GM19397 (cell line): ENCODE data around the gene ANO4.

Experiments used
- ATAC-seq: cut with Tn5 transposase; IDR thresholded peaks from one replicate; pipeline ENCODE4 v1.9.1; 2021; ENCODE audit warnings: mild to moderate bottlenecking, moderate library complexity; ENCODE audit not compliant: unreplicated experiment

The ANO4 gene

DNA sequence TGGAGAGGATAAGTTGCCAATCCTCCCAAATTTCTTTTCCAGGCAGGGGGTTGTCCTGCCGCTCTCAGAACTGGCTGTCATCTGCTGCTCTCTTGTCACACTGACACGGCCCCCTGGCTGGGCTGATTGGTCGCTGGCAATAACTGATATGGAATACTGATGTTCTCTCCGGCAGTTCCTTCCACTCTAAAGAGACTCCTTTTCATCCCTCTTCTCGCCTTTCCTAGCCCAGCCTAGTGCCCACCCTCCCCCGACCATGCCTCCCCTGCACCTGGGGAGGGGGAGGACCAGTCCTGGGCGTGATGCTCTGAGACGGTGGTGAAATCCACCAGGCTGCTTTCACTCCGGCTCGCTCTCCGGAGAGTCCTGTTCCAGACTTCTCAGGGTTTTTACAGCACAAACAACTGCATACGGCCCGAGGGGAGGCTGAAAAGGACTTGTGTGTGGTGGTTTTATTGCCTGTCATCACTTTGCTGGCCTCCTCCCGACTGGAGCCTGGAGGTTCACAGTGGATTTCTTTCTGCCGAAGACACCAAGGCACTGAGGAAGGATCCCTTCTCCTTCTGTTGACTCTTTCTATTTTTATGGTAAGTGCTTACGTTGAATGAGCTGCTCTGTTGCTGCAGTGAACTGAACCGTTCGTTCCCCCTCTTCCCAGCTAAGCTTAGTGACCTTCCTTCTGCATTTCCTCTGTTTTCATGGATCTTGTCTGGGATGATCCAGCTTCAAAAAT, at the start of gene ANO4:
Gene ANO4, plus strand, starts transcription at position 336 of the 733 bp plus-strand sequence. CDS start 107,010 bp downstream, outside the sequence.
- no peak for ATAC-seq

DNA sequence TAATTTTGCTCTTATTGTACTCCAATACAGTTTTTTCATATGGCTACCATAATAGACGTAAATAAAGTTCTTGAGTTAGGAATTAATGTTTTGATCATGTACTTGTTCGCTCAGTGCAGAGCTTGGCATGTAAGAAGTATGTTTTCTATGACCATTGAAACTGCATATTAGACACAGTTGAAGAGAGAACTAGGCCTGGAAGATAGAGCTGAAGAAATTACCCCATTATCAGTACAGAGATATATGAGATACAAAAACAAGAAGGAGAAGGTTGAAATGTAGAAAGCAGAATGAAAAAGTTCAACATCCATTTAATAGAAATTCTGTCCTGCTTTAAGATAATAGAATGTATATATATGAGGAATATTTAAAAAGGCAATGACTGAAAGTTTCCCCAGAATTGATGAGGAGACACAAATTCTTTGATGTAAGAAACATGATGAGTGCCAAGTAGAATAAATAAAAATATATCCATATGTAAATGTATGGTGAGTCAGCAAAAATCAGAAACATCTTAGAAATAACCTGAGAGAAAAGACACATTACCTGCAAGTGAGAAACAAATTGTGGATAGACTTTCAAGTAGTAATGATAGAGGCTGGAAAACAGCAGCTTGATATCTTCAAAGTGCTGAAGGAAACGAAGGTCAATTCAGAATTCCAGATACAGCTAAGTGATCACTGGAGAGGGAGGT, 49.1 kb upstream of the ANO4 start:
- ATAC-seq, result no peak

DNA sequence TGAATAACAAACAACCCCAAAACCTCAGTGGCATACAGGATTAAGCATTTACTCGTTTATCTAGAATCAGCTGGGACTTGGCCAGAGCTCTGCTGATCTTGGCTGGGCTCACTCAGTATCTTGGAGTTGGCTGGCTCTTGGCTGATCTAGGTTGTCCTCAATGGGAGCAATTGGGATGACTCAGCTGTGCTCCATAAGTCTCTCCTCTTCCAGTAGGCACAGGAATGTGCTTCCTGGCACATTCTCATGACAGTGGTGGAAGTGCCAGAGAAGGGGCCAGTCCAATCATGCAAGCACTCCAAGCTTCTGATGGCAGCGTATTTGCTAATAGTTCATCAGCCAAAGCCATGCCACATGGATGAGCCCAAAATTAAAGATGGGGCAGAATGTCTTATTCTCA, 41.7 kb upstream of the ANO4 start:
- no peak for ATAC-seq

DNA sequence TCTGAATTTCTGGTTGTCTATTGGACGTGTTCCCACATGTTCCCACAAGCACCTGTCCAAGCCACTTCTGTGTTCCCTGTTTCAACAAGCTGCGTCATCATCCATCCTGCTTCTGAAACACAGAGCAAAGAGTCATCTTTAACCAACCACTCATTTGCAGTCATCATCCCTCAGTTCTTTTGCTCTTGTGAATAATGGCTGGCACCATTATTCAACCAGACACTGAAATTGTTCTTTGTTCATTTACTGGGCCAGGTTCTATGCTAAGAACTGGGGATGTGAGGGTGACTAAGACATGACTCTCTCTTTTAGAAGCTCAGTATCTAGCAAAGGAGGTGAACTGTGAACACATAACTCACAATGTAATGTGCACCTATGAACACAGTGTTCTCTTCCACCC, 40.7 kb upstream of the ANO4 start:
- ATAC-seq, result no peak

DNA sequence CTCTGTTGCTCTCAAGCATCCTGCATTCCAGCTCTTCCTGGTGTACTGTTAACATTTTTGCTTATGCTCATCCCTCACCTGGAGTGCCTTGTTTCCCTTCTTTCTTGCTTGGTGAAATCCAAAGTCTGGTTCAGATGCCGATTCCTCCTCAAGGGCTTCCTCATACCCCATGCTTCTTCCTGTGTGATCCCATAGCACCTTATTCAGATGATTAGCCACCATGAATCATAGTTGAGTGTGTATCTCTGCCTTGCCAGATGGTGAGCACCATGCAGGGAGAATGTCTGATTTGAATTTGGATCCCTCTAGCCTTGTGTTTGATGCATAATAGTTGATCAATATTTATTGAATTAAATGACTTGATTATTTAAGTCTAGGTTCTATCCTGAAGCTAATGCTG, 39.4 kb upstream of the ANO4 start:
- no peak for ATAC-seq

DNA sequence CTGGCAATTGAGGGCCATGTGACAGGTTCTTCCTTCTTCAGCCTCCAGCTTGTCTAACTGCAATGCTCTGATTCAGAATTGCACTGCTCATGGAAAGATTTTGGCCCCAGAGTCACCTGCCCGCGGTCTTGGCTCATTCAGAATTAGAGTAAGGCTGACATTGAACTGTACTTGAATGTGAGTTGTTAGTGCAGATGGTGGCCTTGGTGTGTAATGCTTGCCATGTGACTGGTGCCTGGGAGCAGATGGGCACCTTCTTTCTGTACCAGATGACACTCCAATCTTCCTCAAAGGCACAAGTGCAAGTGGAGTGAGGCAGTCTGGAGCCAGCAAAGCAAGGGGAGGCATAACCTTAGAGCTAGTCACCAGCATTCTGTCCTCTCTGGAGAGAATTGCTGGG, 36.5 kb upstream of the ANO4 start:
- ATAC-seq, result no peak

DNA sequence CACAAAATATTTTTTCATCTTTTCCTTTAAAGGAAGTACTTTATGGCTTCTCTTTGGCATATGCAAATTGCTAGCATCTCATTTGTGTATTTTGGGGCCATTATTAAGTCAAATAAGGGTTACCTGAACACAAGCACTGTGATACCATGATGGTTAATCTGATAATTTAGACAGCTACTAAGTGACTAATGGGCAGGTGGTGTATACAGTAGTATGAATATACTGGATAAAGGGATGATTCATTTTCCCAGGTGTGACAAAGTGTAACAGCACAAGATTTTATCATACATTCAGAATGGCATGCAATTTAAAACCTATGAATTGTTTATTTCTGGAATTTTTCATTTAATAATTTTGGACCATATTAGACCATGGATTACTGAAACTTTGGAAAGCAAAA, 27.2 kb upstream of the ANO4 start:
- no peak for ATAC-seq

DNA sequence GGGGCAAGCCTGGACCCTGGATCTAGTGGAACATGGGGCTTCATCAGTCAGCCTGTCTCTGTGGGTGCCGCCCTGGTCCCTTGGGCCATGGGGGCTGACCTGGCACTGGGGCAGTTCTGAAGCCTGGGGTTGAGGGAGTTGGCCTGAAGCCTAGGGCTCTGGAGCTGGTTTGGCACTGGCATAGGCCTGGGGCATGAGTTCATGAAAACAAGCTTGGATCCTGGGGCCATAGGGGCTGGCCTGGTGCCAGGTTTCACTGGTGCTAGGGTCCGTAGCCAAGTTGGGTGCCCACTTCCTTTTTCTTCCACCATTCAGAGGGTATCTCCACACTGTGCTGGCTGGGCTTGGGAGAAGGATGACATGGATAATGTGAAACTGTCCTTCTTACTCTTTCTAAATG, 26.6 kb upstream of the ANO4 start:
- no peak for ATAC-seq

DNA sequence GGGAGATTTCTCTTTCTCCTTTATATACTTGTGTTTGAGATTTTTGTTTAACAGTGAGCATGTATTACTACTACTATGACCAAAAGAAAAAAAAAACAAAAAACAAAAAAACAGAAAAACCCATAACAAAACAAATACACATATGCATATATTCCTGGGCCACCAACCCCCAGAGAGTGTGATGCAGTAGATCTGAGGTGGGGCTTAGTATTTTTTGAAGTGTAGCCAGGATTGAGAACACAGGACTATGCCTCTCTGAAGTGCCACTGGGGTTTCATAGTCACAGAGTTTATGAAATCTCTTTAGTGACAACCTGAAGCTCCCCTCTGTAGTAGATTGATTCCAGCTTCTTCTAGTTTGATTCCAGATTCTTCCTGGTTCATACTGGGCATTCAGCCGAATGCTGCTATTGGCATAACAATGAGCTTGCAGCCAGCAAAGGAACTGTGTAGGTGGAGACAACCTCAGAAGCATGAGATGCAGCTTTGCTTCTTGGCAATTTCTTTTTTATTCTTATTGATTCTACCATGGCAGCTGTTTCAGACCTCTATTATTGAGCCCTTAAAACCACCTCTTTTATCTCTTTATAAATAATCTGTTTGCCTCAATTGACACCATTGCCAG, 15.5 kb upstream of the ANO4 start:
- ATAC-seq, result no peak

DNA sequence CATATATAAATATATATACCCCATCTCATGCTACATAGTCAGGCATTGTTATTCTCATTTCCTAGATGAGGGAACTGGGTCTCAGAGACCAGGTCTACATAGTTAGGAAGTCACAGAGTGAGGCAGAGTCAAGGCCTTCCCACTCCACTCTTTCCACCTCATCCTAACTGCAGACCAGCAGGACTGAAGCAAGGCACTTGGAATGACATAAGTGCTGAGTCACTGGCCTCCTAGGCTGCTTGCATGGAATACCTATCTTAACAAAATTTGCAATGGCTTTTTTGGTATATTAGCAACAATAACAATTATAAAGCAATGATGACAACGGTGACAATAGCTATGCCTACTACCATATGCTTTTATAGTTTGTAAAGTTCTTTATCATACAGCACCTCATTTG, 5.4 kb upstream of the ANO4 start:
- no peak for ATAC-seq

DNA sequence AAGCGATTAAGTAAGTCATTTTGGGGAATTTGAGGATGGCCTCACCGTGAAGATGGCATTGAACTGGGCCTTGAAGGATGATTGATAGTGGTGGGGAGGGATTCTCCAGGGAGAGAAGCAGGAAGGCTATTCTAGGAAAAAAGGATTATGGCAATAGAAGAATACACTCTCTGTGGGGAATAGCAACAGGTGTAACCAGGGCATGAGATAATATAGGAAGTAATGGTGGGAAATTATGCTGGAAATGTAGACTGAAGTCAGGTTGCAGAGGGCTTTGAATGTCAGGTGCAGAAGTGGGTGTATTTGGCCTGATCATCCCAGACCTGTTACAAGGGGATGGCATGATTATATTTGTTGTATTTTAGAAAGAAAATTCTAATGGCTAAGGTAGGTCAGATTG, 4.6 kb upstream of the ANO4 start:
- no peak for ATAC-seq

DNA sequence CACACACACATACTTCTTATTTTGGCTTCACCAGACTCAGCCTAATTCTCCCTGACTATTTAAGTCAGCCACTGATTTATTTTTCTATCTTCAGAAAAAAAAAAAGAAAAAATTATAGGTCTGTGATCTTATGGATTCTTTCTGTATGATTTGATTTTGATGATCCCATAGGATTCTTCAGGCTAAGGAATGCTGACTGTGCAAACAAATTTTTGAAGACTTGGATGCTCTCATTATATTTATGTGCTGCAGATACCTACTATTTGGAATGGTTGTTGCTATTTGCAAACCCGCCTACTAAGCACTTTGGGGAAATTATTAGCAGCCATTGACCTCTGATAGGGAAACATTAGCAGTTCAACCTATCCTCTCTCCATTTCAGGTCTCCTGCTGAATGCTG, 4.0 kb upstream of the ANO4 start:
- ATAC-seq, result no peak

DNA sequence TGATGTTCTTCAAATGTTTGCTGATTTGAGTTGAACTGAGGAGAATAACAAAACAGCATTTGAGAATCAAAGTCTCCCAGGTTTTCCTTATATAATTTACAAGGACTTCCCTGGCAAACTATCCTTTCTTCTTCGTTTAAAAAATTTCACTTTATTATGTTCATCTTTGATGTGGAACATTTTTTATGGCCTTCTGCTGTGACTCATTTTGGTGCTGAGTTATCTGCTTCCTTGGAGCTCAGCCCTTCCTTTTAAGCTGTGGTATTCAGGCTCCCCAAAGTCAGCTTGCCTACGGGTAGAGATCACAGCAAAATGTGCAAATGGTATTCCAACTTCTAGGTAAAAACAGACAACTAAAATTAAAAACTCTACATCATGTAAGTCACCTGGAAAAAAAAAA, 1.4 kb upstream of the ANO4 start:
- no peak for ATAC-seq

DNA sequence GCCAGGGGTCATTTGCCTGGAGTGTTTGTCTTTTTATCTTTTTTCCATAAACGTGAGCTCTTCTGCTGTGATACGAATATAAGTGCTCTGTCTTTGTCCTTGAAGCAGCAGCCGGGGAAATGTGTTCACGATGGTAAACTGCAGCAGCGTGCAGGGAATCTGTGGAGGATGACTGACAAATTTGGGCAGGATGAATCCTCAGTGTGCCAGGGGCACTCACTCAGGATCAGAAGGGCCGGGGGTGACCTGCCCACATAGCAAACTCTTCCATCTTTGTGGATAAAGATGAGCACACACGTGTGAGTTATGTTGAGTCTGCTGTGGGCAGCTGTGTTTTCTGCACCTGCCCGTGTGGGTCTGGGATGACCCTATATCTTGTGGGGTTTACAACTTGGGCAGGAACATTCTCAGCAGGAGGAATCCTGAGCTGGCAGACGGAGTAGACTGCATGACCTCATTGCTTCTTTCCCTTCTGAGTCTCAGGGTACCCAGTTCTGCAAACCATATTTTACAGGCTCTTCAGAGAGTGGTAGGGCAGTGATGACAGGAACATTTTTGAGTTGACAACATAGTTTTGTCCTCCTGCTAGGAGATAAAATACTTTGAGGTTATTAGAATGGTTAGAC, 711 bp downstream of the ANO4 start:
- ATAC-seq, result no peak

DNA sequence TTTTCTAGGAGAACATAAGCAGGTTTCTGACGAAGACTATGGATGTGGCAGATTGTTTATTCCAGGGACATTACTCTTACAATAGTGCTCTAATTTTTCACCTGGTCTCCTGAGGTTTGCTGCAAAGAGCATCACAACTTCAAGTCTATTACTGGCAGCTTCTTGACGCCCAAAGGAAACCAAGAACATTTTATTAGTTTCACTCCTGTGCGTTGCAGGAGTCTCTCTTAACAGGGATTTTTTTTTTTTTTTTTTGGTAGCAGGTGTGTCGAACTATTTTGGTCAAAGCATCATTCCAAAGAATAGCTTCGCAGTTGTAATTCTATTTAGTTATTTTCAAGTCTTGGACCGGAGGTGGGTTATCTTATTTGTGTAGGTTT, 1.2 kb downstream of the ANO4 start:
- ATAC-seq, result no peak

DNA sequence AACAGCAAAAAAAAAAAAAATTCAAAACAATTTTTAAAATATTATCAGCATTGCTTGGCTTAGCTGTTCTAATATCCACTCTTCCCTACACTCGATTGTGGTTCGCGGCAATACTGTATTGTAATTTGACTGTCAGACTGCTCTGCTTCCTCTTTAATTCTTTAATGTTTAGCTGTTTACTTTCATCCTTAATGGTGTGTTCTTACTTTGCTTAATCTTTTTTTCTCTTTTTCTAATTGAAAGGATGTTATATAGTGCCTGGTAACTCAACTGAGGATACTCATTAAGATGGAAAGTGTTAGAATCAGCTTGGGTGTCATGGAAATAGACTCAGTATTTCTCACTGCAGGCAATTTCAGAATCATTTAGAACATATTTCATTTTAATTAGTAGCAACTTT, 2.0 kb downstream of the ANO4 start:
- no peak for ATAC-seq

DNA sequence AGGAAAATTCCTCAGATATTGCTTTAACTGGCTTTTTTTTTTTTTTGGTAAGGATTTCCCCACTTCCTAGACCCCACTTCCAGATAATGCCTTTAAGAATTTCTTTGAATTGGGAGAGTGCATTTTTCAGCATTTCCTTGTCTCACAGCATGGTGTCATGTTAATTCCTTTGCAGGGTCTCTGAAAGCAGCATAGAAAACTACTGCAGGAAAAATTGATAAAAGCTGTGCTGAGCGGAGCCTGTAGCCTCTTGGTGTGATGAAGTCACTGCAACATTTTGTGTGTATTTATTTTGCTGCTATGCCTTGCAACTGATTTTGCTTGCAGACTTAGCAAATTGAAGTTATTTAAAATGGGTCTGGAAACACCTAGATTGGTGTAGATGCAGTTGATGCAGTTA, 2.7 kb downstream of the ANO4 start:
- ATAC-seq, result no peak

DNA sequence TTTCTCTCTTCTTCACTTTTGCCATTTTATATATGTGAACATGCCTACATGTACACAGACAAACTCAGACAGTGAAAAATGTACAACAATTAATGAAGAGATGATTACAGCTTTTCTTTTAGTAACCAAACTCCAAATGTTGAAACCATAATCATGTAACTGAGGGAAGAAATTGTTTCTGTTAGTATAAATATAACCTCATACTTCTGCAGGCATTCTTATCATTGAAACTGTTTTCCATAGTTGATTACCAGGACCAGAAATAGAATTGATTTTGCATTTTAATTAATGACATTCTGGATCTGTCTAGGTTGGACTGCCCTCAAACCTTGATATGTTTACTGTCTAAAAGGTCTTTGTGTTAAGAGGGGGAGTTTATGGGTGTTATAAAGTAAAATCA, 3.2 kb downstream of the ANO4 start:
- ATAC-seq, result no peak

DNA sequence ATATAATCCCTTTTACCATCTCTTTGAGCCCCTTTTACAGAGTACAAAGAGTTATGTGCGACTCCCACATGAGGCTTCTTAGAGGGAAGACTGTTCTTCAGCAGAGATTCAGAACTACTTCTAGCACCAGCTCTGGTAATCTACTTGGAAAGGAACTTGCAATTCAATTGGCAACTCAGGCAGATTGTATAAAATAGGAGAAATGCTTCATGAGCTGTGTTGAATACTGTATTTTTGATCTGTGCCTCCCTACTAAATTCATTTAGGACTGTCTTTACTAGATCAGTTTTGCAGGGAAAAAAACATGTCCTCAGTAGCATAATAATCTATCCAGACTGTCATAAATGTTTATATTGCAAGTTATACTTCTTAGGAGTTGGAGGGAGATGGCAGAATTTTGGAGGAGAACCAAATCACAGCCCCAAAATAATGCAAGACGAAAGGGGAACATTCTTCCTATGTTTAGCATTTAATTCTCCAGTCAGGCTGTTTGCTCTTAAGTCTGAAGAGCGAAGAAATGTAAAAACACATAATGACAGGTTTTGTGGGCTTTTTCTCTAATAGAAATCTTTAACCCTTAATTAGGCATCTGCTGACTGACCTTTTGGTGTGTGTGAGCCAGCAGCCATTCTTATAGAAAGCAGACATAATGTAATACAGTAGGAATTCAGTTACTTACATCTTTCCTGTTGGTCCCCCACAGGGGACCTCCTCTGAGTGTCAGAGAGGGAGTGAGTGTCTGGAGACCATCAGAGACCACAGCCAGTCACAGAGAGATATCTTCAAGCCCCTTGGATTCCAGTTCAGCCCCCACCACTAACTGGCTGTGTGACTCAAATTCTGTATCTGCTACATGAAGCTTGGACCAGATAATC, 3.9 kb downstream of the ANO4 start:
- no peak for ATAC-seq

DNA sequence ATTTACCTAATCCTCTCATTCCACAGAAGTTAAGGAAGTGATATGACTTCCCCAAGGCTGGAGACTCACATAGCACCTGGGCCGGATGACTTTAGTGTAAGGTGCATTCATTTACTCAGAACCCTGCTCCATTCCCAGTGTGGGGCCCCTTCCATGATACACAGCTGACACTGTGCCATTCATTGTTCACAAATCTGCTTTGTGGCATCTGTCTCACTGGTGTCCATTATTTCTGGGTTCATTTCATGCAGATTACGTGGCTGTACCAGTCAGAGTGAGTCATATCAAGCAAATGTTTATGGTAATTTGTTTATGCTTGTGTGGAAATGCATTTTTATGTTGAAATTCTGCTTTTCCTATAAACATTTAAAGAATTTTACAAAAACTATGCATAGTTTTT, 5.2 kb downstream of the ANO4 start:
- no peak for ATAC-seq

DNA sequence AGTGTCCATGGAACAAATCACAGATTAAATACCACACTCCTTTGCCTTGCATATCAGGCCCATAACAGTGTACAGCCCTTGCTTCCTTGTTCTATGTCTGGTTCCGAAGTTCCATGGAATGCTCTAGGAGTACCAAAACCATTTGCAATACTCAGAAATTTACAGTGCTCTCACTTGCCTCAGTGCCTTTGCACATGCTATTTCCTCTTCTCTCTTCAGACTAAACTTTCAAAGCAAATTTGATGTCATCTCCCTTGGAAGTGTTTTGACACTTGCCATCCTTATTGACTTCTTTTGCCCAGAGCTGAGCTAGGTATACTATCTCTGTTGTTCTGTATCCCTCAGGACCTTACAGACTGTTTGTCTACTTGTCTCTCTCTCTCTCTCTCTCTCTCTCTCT, 6.1 kb downstream of the ANO4 start:
- no peak for ATAC-seq
